ENCODE results near the gene FOXJ3.

- no peak for TF ChIP-seq CTCF (IDR thresholded peaks at IDR 0.05)
- no peak for TF ChIP-seq REST (IDR thresholded peaks at IDR 0.05; ENCODE audit: insufficient read depth in 1 of 2, low read depth in 2 of 2, low read length in 1 of 2)
- no peak for TF ChIP-seq SIN3A (IDR thresholded peaks at IDR 0.05; ENCODE audit: borderline replicate concordance, insufficient read depth, low read depth, low read length)
- TF ChIP-seq POLR2AphosphoS5 (IDR thresholded peaks at IDR 0.05; ENCODE audit: low read depth, low read length): no peak
- TF ChIP-seq TCF7L2 (IDR thresholded peaks at IDR 0.05; ENCODE audit: low read depth, low read length): no peak
These were observed 133.0 kb downstream of the FOXJ3 start for GRCh38 chr1:42201986-42202385.
